ENCODE measurements around the gene GMNN.
"Not testable (repeated sequence)": the region's sequence is repeated elsewhere in the genome, so short reads cannot be mapped to it uniquely, and the experiment has no call there.

GMNN gene

GRCh38 chr6:24774696-24775519 lies at the start of gene GMNN:
Gene GMNN, plus strand, starts transcription at chr6:24774937. Its CDS starts 2,310 bp downstream, at chr6:24777247.
- peak; percentile 96 for DNase-seq

DNA sequence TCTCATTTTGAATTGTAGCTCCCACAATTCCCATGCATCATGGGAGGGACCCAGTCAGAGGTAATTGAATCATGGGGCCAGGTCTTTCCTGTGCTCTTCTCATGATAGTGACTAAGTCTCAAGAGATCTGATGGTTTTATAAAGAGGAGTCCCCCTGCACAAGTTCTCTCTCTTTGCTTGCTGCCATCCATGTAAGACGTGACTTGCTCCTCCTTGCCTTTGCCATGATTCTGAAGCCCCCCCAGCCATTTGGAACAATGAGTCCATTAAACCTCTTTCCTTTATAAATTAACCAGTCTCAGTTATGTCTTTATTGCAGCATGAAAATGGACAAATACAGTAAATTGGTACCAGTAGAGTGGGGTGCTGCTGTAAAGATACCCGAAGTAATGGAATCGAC lies 44.1 kb upstream of the GMNN start:
- not testable (repeated sequence) for DNase-seq

DNA sequence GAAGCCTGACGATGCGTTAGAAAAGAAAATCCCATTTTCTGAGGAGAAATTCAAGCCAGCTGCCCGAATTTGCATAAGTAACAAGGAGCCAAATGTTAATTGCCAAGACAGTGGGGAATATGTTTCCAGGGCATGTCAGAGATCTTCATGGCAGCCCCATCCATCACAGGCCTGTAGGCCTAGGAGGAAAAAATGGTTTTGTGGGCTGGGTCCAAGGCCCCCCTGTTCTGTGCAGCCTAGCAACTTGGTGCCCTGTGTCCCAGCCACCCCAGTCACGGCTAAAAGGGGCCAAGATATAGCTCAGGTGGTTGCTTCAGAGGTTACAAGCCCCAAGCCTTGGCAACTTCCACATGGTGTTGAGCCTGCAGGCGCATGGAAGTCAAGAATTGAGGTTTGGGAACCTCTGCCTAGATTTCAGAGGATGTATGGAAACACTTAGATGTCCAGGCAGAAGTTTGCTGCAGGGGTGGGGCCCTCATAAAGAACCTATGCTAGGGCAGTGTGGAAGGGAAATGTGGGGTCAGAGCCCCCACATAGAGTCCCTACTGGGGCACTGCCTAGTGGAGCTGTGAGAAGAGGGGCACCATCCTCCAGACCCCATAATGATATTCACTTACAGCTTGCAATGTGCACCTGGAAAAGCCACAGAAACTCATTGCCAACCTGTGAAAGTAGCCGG lies 43.1 kb upstream of the GMNN start:
- DNase-seq, result not testable (repeated sequence)

DNA sequence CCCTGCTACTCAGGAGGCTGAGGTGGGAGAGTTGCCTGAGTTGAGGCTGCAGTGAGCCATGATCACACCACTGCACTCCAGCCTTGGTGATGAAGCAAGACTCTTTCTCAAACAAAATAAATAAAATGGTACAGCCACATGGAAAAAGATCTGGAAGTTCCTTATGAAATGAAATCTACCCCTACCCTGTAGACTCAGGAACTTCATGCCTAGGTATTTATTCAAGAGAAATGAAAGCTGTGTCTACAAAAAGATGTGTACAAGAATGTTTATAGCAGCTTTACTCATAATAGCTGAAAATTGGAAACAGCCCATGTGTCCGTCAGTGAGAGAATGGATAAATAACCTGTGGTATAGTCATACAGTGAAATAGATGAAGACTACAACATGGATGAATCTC lies 40.6 kb upstream of the GMNN start:
- no peak for DNase-seq

DNA sequence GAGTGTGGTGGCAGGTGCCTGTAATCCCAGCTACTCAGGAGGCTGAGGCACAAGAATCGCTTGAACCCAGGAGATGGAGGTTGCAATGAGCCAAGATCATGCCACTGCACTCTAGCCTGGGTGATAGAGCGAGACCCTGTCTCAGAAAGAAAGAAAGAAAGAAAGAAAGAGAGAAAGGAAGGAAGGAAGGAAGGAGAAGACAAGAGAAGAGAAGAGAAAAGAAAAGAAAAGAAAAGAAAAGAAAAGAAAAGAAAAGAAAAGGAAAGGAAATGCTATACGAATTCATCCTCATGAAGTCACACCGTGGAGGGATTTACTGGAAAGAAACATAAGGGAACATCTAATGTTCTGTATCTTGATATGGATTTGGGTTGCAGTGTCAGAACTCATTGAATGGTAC lies 40.0 kb upstream of the GMNN start:
- DNase-seq, result not testable (repeated sequence)

DNA sequence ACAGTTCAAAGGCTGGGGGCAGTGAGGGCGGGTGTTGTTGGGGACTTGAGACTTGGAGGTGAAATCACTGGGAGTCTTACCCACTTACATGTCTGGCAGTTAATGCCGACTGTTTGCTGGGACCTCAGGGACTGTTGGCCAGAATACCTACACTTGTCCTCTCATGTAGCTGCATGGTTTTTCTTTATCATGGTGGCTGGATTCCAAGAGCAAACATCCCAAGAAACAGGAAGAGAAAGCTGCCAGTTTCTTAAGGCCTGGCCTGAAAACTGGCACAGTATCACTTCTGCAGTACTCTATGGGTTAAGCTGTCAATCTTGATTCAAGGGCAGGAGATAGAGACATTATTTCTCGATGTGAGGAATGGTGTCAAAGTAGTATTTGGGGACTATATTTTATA lies 36.0 kb upstream of the GMNN start:
- no peak for DNase-seq

- no peak for DNase-seq
Observed at GRCh38 chr6:24740861-24741260, 33.9 kb upstream of the GMNN start.

DNA sequence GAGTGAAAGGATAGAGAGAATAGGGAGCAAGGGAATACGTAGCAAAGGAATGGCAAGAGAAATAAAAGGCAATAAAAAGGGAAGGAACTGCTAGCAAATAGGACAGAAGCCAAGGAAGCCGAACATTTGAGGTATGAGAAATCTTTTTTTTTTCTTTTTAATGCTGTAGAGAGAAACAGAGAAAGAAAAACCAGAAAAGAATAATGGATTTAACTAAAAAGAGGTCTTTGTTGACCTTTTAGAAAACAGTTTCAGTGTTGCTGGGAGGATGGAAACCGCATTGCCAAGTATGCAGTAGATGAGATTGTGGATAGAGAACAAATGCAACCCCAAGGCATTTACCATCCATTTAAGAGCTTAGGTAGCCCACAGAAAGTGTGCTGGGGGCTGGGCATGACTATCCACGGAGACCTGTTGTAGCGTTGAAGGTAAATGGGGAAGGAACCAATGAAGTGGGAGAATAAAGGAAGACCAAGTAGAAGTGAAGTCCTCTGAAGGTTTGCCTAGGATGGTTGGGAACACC lies 32.5 kb upstream of the GMNN start:
- no peak for DNase-seq

DNA sequence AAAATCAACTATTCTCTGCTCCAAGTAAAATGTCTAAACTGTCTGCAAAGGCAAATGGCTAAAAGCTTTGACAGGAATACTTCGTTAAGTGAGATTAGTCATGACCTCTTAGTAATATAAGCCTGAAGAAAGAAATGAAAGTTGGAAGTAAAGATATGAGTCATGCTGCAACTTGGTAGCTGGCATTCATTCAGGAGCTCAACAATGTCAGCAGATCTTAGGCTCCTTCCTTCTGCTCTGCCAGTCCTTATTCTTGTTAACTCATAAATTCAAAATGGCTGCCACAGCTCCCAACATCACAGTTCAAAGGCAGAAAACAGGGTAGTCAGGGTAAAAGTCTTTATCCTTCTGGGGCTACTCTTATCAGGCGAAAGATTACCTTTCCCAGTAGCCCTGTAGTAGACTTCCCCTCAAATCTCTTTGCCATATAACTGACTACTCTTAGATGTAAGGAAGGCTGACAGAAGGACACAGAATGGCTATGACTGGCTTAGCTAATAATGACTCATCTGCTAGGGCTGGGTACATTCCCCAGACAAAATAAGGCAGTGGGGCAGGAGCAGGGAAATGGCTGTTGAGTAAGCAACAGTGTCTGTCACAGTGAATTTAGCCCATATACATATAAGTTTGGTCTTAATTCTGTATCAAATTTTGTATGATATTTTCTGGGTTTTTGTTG lies 31.3 kb upstream of the GMNN start:
- DNase-seq, result no peak

DNA sequence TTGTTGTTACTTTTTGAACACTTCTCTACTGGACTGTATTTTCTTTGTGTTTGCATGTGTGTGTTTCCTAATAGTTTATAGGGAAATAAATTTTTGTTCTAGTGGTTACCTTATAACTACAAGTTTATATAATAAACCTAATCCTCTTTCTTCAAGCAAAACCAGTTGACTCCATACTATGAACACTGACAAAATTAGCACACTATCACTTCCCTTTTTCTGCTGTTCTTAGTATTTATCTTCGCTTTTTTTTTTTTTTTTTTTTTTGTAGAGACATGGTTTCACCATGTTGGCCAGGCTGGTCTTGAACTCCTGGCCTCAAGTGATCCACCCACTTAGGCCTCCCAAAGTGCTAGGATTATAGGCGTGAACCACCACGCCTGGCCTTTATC lies 30.8 kb upstream of the GMNN start:
- no peak for DNase-seq

DNA sequence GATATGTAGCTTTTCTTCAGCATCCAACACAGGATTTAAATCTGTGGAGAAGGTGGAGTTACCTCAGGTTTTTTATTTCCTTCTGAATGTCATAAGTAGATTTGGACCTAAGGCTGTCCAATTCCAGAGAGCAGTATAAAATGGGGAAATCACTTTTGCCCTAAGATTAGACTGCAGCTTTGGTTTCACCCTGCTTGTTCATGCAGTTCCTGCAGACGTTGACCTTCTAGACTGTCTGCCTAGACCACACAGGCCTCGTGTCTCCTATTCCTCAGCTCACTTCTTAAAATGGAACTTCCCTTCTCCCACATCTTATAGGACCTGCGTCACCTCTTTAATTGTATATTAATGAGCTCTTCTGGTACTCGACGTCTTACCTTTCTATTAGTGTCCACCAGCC lies 29.8 kb upstream of the GMNN start:
- peak; percentile 4 for DNase-seq

DNA sequence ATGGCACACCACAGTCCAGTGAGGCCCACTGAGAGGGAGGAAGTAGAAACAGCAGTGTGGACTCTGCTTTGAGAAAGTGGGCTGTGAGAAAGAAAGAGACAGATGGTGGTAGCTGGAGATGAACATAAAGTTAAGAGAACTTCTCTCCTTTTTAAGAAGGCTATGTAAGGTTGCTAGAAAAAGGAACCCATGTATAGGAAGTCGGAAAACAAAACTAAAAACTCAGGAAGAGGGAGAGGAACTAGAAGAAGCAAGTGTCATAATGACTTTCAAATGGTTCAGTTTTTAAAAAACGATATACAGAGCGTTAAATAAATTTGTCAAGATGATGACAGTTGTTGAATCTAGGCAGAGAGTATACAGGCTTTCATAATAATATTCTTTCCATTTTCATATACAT lies 25.4 kb upstream of the GMNN start:
- DNase-seq, result no peak

- not testable (repeated sequence) for DNase-seq
Observed at GRCh38 chr6:24750878-24751277, 23.9 kb upstream of the GMNN start.

DNA sequence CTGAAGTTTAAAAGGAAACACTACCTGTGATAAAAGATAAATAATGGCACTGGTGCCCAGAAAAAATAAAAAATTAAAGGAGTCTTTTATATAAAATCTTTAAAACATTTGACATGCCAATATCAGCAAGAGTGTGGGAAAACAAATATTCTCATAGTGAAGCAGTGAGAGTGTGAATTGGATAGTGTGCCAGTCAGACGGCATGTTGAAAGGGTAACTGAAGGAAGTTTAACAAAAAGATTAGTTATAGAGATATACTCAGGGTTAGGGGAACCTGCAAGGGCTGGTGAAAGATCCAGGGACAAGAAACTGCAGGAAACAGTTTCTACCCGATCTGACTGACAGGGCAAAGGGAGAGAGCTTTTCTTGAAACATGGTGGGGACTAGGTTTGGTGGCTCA lies 22.2 kb upstream of the GMNN start:
- no peak for DNase-seq

- no peak for DNase-seq
Observed at GRCh38 chr6:24752917-24753492, 21.7 kb upstream of the GMNN start.

GRCh38 chr6:24753545-24753944 lies 21.2 kb upstream of the GMNN start:
- DNase-seq, result no peak

DNA sequence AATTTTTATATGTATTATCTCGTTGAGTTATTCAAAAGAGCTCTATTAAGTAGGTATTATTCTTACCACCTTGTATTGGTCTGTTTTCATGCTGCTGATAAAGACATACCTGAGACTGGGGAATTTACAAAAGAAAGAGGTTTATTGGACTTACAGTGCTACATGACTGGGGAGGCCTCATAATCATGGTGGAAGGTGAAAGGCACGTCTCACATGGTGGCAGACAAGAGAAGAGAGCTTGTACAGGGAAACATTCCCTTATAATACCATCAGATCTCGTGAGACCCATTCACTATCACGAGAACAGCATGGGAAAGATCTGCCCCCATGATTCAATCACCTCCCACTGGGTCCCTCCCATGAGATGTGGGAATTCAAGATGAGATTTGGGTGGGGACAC lies 20.4 kb upstream of the GMNN start:
- DNase-seq, result not testable (repeated sequence)

DNA sequence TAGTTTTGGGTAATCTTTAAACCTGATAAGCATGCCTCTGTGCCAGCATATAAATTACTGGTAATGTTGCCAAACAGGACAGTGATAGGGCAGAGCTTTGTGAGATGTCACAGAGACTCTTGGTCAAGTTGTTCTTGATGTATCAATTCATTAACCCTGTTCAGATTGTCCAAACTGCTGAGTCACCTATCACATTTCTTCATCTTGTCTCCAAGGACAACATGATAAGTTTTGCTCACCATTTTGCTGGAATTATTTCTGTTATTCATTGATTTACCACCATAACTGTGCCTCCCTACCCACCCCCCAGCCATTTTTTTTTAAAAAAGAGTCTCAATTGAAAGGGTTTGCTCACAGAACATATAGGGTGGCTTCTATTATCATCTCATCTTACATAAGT lies 19.5 kb upstream of the GMNN start:
- DNase-seq, result no peak

GRCh38 chr6:24757611-24758010 lies 17.1 kb upstream of the GMNN start:
- DNase-seq, result no peak

DNA sequence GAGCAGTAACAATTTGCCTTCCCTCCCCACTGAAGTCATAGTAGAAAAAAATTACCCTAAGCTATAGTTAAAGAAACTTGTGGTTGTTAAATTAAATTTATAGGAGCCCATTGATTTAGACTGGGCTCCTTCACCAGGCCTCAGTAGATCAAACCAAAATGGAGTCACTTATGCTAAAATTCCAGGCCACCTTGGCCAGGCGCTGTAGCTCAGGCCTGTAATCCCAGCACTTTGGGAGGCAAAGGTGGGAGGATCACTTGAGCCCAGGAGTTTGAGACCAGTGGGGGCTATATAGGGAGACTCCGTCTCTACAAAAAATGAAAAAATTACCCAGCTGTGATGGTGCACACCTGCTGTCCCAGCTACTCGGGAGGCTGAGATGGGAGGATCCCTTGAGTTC lies 15.0 kb upstream of the GMNN start:
- DNase-seq, result no peak

DNA sequence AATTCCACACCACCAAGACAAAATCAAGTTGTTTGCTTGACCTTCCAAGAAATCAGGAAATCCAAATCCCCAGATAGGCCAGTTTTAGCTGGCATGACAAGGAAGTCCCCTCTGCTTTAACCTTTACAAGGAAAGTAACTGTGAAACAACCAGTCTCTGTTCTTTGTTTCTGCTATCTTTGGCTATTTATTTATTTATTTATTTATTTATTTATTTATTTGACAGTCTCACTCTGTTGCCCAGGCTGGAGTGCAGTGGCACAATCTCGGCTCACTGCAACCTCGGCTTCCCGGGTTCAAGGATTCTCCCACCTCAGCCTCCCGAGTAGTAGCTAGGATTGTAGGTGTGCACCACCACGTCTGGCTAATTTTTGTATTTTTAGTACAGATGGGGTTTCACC lies 14.5 kb upstream of the GMNN start:
- DNase-seq, result no peak

- no peak for DNase-seq
Observed at GRCh38 chr6:24761193-24761835, 13.4 kb upstream of the GMNN start.

- no peak for DNase-seq
Observed at GRCh38 chr6:24761851-24762250, 12.9 kb upstream of the GMNN start.
